OCI-LY7 (cell line): Measurements from ENCODE around the gene KRT33A. TPM values are rescaled to one million over a fixed set of nuclear protein-coding genes. Genes with fewer than 3 reads are reported as not detected.

ENCODE experiments used
- BruUV-seq: library from RNA; stranded (reverse); fragments of 400-500 nt; replicated peaks from 2 replicates; lab custom pipeline; 2021; lab: Mats Ljungman, UMichigan
- CTCF ChIA-PET: fragments of 300-600 bp; sonication (Branson Sonifier 250); formaldehyde crosslinking; loops from one replicate; lab custom pipeline; 2022; ENCODE audit warnings: antibody characterized with exemption; ENCODE audit not compliant: unreplicated experiment; lab: Charles Lee
- POLR2A ChIA-PET: fragments of 300-600 bp; sonication (Branson Sonifier 250); formaldehyde crosslinking; loops from one replicate; lab custom pipeline; 2022; ENCODE audit warnings: antibody characterized with exemption; lab: Charles Lee
- DNase-seq: peaks from one replicate; pipeline ENCODE4 v3.0.0-alpha.2; 2015; ENCODE audit warnings: low spot score
- H2AFZ ChIP-seq: fragments of 200-600 bp; sonication (generic), shearing (Covaris generic); 2 replicates; pipeline ENCODE4 v1.6.1; 2014; ENCODE audit warnings: mild to moderate bottlenecking, antibody characterized with exemption, low read length, moderate library complexity
- H3K27ac ChIP-seq: fragments of 200-600 bp; sonication (generic); 2 replicates; pipeline ENCODE4 v1.5.1; 2014; ENCODE audit warnings: mixed run types, low read depth, mild to moderate bottlenecking, moderate library complexity, low read length, inconsistent platforms; ENCODE audit not compliant: poor library complexity, severe bottlenecking
- H3K36me3 ChIP-seq: fragments of 200-600 bp; sonication (generic); 2 replicates; pipeline ENCODE4 v1.6.1; 2014; ENCODE audit warnings: mild to moderate bottlenecking, antibody characterized with exemption, low read length, moderate library complexity, mixed read lengths; ENCODE audit not compliant: insufficient read depth
- H3K4me1 ChIP-seq: fragments of 200-600 bp; sonication (generic); 2 replicates; pipeline ENCODE4 v1.5.1; 2014; ENCODE audit warnings: mild to moderate bottlenecking, low read length; ENCODE audit not compliant: insufficient read depth, poor library complexity, severe bottlenecking
- H3K4me2 ChIP-seq: fragments of 200-600 bp; sonication (generic); 2 replicates; pipeline ENCODE4 v1.6.1; 2014; ENCODE audit warnings: mild to moderate bottlenecking, low read length
- H3K4me3 ChIP-seq: fragments of 200-600 bp; sonication (generic); 2 replicates; pipeline ENCODE4 v1.5.1; 2014; ENCODE audit warnings: mild to moderate bottlenecking, low read depth, low read length; ENCODE audit not compliant: poor library complexity, severe bottlenecking
- H3K79me2 ChIP-seq: fragments of 200-600 bp; sonication (generic); 2 replicates; pipeline ENCODE4 v1.6.1; 2016; ENCODE audit warnings: low read depth, mild to moderate bottlenecking, low read length, moderate library complexity, mixed read lengths; ENCODE audit not compliant: insufficient read depth
- H3K9me2 ChIP-seq: fragments of 200-600 bp; sonication (generic); 2 replicates; pipeline ENCODE4 v1.6.1; 2016; ENCODE audit warnings: mild to moderate bottlenecking, low read length, mixed read lengths; ENCODE audit not compliant: insufficient read depth
- H3K9me3 ChIP-seq: fragments of 200-600 bp; sonication (generic); 2 replicates; pipeline ENCODE4 v1.6.1; 2014; ENCODE audit warnings: mild to moderate bottlenecking, mixed run types, low read length, mixed read lengths
- H4K20me1 ChIP-seq: fragments of 200-600 bp; sonication (generic); 2 replicates; pipeline ENCODE4 v1.6.1; 2014; ENCODE audit warnings: mild to moderate bottlenecking, antibody characterized with exemption, low read length, moderate library complexity, mixed read lengths; ENCODE audit not compliant: insufficient read depth
- EZH2phosphoT487 ChIP-seq: fragments of 200-600 bp; sonication (generic); IDR thresholded peaks from 2 replicates; pipeline ENCODE4 v1.6.1; 2018; ENCODE audit warnings: low read depth, borderline replicate concordance, mild to moderate bottlenecking, mixed run types, antibody characterized with exemption, low read length, moderate library complexity, mixed read lengths
- intact Hi-C: fragments of 100-400 bp; cut with micrococcal nuclease; formaldehyde crosslinking; loops from one replicate; pipeline ENCODE4 v1.10.0; 2022; ENCODE audit not compliant: unreplicated experiment
- total RNA-seq, 2 experiments: library from RNA; depleted of rRNA in 1 of 2; stranded (reverse); fragments of >200 nt in 1 of 2; shearing (Covaris generic) in 1 of 2; gene quantifications; 2 replicates each; pipeline ENCODE4 v1.2.3, GENCODE V29; 2014 to 2022
- TF ChIP-seq, protein P1 (sequence below): fragments of 200-600 bp; sonication (generic); conservative IDR thresholded peaks from 2 replicates; pipeline ENCODE4 v1.5.1; 2014; ENCODE audit warnings: mild to moderate bottlenecking, antibody characterized with exemption, low read length, moderate library complexity, mixed read lengths

KRT33A gene
- total RNA-seq, 2 experiments from 2014 or later: not detected

DNA sequence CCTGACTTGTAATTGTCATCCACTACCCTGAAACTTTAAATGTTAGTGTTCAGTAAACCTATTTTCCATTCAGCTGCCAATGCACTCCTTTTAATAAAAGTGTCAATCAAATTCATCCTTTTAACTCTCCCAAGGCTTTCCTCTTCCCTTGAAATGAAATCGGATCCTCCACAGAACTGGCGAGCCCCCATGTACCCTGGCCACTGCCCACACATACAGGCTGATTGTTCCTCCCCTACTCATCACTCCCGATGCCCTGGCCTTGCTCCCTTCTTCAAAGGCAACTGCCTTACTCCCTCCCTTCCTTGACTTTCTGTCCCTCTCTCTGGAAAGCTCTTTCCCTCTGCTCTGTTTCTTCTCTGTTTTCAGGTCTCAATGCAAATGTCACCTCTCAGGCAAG, 7.6 kb downstream of the KRT33A start:
- ChIA-PET CTCF (no interaction called here), POLR2A (no interaction called here)
- Histone ChIP-seq H3K27ac (no peak overlapping the region), H3K79me2 (no peaks in the 10 kb centered on the region), H3K36me3 (no peaks in the 10 kb centered on the region), H3K4me1 (no peaks in the 10 kb centered on the region), H3K4me3 (no peak overlapping the region), H4K20me1 (no peaks in the 10 kb centered on the region), H3K9me3 (no peaks in the 10 kb centered on the region), H2AFZ (no peak overlapping the region), H3K4me2 (no peak overlapping the region), H3K9me2 (no peaks in the 10 kb centered on the region)
- intact Hi-C loops: no loop called here
- no peak for DNase-seq
- no TSS peak for BruUV-seq
- TF ChIP-seq, protein P1, sequence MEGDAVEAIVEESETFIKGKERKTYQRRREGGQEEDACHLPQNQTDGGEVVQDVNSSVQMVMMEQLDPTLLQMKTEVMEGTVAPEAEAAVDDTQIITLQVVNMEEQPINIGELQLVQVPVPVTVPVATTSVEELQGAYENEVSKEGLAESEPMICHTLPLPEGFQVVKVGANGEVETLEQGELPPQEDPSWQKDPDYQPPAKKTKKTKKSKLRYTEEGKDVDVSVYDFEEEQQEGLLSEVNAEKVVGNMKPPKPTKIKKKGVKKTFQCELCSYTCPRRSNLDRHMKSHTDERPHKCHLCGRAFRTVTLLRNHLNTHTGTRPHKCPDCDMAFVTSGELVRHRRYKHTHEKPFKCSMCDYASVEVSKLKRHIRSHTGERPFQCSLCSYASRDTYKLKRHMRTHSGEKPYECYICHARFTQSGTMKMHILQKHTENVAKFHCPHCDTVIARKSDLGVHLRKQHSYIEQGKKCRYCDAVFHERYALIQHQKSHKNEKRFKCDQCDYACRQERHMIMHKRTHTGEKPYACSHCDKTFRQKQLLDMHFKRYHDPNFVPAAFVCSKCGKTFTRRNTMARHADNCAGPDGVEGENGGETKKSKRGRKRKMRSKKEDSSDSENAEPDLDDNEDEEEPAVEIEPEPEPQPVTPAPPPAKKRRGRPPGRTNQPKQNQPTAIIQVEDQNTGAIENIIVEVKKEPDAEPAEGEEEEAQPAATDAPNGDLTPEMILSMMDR: no peak
- no peak for TF ChIP-seq EZH2phosphoT487

GRCh38 chr17:41340934-41341861, 9.4 kb downstream of the KRT33A start:
- Histone ChIP-seq H3K4me2 (no peak overlapping the region), H3K4me3 (no peak overlapping the region), H3K9me2 (no peaks in the 10 kb centered on the region), H2AFZ (no peak overlapping the region), H3K36me3 (no peaks in the 10 kb centered on the region), H3K79me2 (no peaks in the 10 kb centered on the region), H3K27ac (no peak overlapping the region), H3K9me3 (no peaks in the 10 kb centered on the region), H3K4me1 (no peaks in the 10 kb centered on the region), H4K20me1 (no peaks in the 10 kb centered on the region)
- TF ChIP-seq EZH2phosphoT487: no peak
- TF ChIP-seq, protein P1: no peak
- ChIA-PET POLR2A (no interaction called here), CTCF (no interaction called here)
- intact Hi-C loops: no loop called here
- no peak for DNase-seq
- BruUV-seq: no TSS peak

DNA sequence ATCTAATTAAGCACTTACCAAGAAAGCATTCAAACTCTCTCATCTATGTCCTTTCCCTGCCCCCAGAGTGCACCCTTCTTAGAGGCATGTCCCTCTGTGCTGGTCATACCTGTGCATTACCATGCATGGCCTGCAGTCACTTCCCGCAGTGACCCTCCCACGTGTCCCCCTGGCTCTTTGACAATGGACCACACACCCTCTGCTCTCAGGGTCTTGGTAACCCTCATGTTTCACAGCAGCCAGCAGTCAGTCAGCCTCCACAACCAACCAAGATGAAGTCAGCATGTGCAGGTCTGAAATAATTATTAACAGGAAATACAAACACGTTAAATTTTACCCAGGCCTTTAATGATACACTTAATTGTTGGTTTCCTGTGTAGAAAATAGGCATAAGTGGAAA, 10.1 kb downstream of the KRT33A start:
- H3K9me2 ChIP-seq: no peaks in the 10 kb centered on the region
- intact Hi-C loops: no loop called here
- no peak overlapping the region for H3K27ac ChIP-seq
- H3K4me1 ChIP-seq: no peaks in the 10 kb centered on the region
- H3K4me3 ChIP-seq: no peak overlapping the region
- H4K20me1 ChIP-seq: no peaks in the 10 kb centered on the region
- ChIA-PET POLR2A (no interaction called here), CTCF (no interaction called here)
- no TSS peak for BruUV-seq
- H3K79me2 ChIP-seq: no peaks in the 10 kb centered on the region
- no peak for DNase-seq
- no peaks in the 10 kb centered on the region for H3K36me3 ChIP-seq
- H2AFZ ChIP-seq: no peak overlapping the region
- TF ChIP-seq EZH2phosphoT487: no peak
- TF ChIP-seq, protein P1: no peak
- H3K4me2 ChIP-seq: no peak overlapping the region
- no peaks in the 10 kb centered on the region for H3K9me3 ChIP-seq
